Measurements from ENCODE around the gene CCR2.
"Not testable (repeated sequence)": the region's sequence is repeated elsewhere in the genome, so short reads cannot be mapped to it uniquely, and the experiment has no call there.

CCR2 gene

DNA sequence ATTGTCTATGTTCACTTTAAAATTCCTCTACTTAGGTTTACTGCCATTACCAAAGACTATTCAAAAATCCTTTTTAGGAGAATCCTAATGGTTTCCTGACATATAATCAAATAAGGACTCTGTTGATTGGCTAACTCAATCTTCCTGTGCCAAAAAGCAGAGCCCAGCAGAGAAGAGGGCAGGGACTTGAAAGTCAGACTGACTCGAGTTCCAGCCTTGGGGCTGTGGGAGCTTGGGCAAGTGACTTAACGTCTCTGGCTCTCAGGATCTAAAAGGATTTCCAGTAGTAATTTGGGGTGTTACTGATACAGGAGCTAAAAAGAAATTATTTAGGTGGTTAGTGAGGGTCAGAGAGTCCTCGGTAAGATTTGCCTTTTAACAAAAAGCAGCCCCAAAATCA, 27.7 kb downstream of the CCR2 start:
- DNase-seq, result no peak

DNA sequence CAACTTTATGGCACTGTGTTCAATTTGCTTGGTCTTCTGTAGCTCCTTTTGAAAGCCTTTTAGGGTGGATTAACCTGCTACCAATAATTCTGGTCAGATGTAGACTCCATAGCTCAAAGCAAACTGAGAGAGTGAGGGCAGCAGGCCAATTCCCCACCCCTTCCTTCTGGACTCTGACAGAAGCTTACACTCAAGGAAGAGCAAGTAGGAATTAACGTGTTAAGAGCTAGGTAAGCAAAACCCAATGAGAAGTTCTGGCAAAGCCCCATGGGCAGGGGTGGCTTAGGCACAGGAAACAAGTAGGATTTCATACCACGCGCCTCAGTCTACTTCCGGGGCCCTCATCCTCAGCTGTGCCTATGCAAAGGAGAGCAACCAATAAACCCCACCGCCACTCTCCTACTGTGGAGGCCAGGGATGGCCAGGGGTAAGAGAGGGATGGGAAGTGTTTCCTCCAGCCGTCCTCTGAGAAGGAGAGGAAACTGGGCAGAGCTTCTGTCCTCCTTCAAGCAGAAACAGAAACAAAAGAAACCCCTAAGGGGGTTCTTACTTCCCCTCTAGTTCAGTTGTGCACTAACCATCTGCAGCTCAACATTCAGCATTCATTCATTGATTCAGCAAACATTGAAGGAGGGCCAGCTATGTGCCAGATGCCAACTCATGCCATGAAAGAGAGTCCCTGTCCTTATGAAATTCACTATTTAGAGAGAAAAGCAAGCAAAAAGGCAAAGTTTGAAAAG, 29.5 kb downstream of the CCR2 start:
- DNase-seq, result no peak

DNA sequence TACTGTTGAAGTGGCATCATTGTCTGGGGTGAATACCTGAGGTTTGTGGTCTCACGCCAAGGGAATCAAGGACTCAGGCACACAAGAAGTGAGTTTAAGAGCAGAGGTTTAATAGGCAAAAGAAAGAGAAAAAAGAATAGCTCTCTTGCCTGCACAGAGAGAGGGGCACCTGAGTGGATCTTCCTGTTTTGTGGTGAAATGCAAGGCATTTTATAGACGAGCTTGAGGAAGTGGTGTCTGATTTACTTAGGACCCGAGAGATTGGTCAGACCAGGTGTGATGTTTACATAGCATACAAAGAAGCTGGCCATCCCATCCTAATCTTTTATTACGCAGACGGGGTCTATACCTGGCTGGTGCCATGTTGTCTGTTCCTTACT, 30.0 kb downstream of the CCR2 start:
- DNase-seq, result no peak

GRCh38 chr3:46386205-46386604, 32.3 kb downstream of the CCR2 start:
- DNase-seq, result no peak

- DNase-seq, result not testable (repeated sequence)
Observed at GRCh38 chr3:46388847-46389246, 34.9 kb downstream of the CCR2 start.

GRCh38 chr3:46389306-46389705, 35.4 kb downstream of the CCR2 start:
- no peak for DNase-seq

DNA sequence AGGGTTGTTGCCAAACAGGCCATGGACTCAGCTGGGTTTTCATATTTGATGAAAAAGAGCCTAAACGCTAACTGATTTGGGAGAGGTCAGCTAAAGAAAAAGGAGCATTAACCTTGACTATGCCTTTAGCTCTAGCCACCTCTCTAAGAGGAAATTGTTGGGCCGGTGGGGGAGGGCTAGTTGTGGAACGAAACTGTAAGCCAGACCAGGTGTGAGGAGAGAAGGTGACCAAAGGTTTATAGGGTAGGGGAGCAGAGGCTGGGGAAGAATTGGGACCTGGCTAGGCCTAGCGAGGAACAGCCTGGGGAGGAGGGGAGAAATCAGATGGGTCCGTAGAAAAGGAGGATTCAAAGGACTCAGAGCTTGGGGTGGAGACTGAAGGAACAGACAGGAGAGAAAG, 37.6 kb downstream of the CCR2 start:
- not testable (repeated sequence) for DNase-seq

DNA sequence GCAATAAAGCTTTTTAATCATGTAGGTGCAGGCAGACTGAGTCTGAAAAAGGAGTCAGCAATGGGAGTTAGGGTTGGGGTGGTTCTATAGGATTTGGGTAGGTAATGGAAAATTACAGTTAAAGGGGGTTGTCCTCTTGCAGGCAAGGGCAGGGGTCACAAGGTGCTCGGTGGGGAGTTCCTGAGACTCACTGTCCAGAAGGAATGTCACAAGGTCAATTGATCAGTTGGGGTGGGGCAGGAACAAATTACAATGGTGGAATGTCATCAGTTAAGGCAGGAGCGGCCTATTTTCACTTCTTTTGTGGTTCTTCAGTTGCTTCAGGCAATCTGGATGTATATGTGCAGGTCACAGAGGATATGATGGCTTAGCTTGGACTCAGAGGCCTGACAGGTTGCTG, 39.1 kb downstream of the CCR2 start:
- DNase-seq, result no peak

GRCh38 chr3:46393554-46394434, 39.9 kb downstream of the CCR2 start:
- DNase-seq, result no peak

- DNase-seq, result no peak
Observed at GRCh38 chr3:46395210-46395661, 41.3 kb downstream of the CCR2 start.

GRCh38 chr3:46395766-46396530, 42.0 kb downstream of the CCR2 start:
- no peak for DNase-seq

DNA sequence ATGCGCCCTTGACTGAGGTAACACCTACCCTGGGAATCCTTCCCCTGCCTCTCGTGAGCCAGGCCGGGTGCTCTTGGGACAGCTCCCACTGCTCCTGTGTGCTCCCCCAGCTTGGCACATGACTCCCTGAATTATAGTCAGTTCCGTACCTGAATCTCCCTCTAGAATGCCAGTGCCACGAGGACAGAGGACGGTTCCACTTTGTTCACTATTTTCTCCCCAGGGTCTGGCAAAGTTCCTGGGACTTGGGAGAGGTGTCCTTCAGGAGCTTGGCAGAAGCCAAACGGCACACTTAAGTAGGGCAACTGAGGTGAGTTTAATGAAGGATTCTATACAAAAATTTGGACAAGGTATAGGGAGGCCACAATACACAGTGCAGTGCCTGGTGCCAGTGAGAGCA, 43.2 kb downstream of the CCR2 start:
- DNase-seq, result no peak

DNA sequence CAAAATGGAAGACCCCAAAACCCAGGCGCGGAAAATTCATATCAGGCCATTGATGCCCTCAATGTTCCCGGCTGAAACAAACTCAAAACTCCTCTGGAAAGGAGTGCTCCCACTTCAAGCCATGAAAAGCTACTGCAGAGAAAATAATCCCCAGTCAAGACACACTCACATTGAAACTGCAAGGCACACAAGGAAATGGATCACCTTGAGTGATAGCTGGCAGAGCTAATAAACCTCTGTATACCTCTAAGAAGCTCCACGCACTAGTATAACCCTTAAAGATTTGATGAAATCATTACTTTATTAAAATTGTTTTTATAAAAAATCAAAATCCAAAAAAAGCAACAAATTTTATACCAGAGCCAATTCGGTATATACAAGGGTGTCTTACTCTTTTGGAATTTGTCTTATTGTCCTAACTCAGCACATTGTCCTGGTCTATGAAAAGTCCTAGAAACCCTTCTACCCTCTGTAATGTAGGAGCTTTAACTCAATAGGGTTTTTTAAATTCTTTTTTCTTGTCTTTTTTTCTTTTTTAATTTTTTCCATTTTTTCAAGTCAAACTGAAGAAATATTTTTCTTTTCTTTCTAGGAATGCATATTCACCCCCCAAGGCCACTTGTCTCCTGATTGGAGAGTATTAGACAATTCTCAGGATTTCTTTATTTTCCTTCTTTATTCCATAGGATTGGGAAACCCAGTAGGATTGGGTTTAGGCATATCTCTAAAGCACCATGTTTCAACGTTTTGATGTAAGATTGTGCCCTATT, 44.5 kb downstream of the CCR2 start:
- DNase-seq, result no peak

DNA sequence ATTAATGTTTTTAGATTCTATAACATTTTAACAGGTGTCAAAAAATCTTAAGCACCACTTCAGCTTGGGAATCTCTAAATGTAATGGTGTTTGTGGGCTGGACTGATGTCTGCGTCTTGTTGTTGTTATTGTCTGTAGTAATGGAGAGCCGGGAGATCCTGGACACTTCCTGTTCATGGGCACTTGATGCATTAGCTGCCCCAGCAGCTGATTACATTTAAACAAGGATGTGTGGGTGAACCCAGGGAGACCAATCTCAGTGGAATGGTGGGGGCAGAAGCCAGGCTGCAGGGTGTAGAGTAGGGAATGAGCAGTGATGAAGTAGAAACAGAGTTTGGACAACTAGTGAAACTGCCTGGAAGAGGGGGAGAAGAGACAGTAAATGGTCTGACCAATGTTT, 45.2 kb downstream of the CCR2 start:
- DNase-seq, result no peak

DNA sequence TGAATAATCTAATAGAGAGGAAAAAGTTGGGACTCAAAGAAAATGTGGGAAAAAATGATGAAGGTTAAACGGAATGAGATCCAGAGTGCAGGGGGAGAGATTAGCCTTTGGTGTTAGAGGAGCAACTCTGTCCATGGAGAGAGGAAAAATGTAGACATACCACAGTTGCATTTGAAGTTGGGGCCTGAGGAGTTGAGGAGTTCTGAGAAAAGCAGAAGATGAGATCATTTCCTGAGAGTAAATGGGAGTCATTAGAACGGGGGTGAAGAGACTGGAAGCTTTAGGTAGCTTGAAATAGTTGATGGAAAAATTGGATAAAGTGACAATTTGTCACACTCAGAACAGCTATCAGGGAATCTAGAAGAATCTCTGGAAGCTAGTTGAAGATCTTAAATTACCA, 45.6 kb downstream of the CCR2 start:
- DNase-seq, result no peak

DNA sequence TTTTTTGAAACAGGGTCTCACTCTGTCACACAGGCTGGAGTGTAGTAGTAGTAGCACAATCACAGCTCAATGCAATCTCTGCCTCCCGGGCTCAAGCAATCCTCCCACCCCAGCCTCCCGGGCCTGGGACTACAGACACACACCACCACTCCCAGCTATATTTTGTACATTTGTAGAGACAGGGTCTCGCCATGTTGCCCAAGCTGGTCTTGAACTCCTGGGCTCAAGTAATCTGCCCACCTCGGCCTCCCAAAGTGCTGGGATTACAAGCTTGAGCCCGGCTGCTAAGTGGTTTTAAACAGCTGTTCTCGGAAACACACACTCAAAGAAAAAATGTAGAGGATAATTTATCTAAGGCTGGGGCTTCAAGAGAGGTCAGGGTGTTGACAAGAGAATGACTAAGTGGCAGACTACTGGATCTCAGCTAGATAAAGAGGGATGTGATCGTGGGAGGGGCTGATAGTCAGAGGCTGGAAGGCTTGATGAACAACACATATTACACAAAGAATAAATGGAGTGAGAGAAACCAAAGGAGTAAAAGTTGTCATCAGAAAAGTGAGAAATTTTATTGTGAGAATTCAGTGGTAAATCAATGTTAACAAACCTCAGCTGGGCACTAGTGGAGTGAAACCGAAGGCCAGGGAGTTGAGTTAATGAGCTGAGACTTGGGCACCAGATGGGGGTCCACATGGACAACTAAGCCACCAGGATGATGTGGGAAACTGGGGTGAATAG, 46.3 kb downstream of the CCR2 start:
- no peak for DNase-seq

DNA sequence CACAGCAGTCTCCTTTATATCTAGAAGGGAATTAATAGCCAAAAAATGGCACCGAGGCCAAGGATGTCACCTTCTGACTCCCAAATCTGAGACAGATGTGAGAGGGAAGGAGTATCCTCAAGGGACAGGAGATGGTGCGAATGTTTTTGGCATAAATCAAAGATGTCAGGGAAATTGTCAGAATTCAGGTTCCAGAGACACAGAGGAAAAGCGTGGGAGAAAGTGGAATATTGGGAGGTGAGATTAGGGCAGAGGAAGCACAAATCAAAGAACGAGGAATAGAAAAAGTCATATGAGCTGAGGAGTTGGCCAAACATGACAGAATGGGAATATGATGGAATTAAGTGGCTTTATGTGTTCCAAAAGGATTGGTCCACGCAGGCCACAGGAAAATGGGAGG, 46.9 kb downstream of the CCR2 start:
- no peak for DNase-seq

DNA sequence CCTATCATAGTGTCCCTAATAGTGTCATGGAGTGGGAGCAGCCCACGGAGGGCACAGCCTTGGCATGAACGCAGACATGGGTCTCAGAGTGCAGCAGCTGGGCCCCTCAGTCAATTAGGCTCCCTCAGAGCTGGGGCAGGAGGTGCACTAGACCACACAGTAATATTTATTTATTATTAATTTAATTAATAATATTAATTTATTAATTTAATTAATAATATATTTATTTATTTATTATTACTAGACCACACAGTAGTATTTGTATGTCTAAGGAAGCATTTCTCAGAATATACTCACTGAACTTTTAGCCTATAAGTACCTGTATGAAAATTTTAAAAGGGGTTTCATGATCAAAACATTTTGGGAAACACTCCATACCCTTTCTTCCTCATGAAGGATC, 47.7 kb downstream of the CCR2 start:
- no peak for DNase-seq

DNA sequence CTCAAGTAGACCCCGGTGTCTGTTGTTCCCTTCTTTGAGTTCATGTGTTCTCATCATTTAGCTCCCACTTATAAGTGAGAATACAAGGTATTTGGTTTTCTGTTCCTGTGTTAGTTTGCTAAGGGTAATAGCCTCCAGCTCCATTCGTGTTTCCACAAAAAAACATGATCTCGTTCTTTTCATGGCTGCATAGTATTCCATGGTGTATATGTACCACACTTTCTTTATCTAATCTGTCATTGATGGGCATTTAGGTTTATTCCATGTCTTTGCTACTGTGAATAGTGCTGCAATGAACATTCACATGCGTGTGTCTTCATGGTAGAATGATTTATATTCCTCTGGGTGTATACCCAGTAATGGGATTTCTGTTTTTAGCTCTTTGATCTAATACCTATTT, 49.0 kb downstream of the CCR2 start:
- not testable (repeated sequence) for DNase-seq

DNA sequence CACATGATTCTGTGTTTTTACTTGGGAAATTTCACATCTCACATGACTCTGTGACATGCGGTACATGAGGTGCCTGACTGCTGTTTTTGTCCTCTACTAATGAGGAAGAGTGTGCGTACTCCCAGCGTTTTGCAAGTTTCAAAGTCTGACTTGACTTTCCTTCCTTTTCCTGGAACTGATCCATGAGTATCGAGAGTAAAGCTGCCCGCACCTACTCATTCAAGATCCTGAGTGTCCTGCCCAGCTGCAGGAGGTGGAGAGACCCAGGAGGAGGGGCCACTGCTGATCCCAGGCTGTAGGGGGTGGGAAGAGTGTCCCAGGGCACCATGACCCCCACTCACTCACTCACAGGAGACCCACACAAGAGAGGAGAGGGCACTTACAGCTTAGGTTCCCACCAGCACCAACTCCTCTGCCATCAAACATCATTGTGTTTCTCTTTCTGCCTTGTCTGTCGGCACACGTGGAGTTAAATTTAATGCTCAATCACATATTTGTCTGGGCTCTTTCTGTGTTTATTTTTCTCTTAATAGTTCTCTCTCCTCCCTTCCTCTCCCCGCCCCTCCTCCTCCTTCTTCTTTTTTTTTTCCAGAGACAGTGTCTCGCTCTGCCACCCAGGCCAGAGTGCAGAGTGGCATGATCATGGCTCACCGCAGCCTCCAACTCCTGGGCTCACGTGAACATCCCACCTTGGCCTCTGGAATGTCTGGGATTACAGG, 51.5 kb downstream of the CCR2 start:
- DNase-seq, result no peak

DNA sequence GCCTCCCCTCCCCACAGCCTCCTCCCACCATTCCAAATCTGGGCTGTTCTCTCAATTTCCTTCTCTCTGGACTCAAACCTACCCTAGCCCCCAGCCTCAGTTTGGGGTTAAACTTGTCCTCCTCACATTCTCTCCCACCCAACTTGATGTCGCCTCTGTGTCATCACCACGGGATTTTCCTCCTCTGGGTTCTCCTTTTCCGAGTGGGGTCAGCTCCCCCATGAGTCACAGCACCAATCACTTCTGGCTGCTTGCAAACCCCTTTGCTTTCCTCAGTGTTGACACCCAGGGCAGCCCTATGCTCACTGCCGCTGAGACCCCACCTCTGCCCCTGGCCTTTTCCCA, 52.5 kb downstream of the CCR2 start:
- no peak for DNase-seq
